Sciatic nerve (tissue), 2 donors: ENCODE measurements around the gene COX7A1. TPM values are rescaled to one million over a fixed set of nuclear protein-coding genes. Genes with fewer than 3 reads are reported as not detected.

Source experiments
- ATAC-seq: fragments of 200-7000 bp; cut with Tn5 transposase; one replicate; pipeline ENCODE4 v1.9.1; 2020; ENCODE audit warnings: mild to moderate bottlenecking, moderate library complexity
- DNase-seq: peaks from one replicate; pipeline ENCODE4 v3.0.0-alpha.2; 2020; ENCODE audit warnings: low spot score
- intact Hi-C: fragments of 100-400 bp; cut with DNase I; formaldehyde crosslinking; loops from one replicate; pipeline ENCODE4 v1.14.2; 2022
- total RNA-seq: library from RNA; stranded (reverse); fragmentation: NEBNext Ultra II Directional; extraction: Animal tissue kit (Norgen Biotek cat#: 25700); gene quantifications from one replicate; pipeline ENCODE4 v1.2.1, GENCODE V29; 2021
- donor health status: DM: no; HTN: no; CAD: no.
- donor health status: DM: no; HTN: no; CAD: no.

The COX7A1 gene
- total RNA-seq, 1 donor from 2014 or later = 71.6 TPM

DNA sequence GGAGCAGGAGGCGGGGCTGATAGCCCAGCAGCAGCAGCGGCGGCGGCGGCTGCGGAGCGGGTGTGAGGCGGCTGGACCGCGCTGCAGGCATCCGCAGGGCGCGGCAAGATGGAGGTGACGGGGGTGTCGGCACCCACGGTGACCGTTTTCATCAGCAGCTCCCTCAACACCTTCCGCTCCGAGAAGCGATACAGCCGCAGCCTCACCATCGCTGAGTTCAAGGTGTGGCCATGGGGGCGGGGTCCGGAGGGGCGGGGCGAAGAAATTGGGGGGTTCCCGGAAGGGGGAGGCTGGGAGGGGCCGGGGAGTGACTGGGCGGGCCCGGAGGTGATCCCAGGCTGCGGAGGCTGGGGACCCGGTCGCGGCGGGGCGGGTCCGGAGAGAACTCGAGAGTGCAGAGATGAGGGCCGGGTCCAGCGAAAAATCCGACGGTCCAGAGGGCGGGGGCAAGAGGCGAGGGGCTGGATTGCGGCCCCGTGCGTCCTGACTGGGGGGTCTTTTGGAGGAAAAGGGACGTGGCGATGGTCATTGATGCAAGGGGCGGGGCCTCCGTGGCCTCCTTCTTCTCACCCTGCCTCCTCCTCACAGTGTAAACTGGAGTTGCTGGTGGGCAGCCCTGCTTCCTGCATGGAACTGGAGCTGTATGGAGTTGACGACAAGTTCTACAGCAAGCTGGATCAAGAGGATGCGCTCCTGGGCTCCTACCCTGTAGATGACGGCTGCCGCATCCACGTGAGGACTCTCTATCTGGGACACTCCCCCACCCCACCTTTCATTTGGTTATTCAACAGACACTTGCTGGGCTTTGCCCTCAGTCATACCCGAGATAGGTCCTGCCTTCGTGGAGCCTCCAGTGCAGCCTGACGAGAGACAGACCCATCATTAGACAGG is 36.5 kb downstream of the COX7A1 start, which contains the start of gene TBCB:
TSS of gene TBCB (plus strand) at position 16 of the 891 bp plus-strand sequence. CDS start at position 109, 93 bp downstream.
- peak; percentile 92 for DNase-seq

DNA sequence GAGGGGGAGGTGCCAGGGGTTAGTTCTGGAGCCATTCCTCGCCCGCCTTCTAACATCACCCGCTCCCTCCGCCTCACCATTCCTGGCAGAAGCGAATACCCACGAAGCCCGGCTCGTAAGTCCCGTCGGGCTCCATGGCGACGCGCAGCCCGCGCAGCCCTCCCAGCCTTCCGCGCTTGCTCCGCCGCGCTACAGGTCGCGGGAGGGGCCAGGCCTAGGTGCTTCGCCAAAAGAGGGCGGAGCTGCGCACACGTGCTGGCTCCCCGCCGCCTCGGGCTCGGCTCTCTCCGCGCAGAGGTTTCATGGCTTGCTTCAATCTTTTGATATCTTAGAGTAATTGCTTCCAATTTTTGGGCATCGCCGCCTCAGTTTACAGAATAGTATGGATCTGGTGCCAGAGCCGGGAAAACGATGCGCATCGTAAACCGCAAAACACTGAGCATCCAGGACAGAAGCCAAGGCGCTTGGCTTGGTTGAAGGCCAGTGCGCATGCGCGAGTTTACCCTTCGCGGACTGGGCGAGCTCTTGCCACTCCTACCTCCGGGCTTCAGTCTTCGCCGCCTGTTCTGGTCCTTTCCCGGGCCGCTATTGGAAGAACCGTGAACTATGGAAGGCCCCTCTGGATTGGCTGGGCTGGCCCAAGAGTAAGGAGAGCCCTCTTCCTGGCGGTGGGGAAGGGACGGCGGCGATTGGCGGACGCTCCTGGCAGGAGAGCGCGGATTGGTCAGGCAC is 37.4 kb downstream of the COX7A1 start, which contains the start of gene POLR2I:
TSS of gene POLR2I (minus strand) at position 155 of the 732 bp plus-strand sequence. CDS start at position 136, 19 bp downstream.
- DNase-seq (peak; percentile 99), ATAC-seq (peak; percentile 98)
- intact Hi-C loops = loop anchor here (10.0 kb wide), 1 partner anchor 50 kb away; no protein-coding TSS in a partner anchor

More for the DNA sequence above, 36.5 kb downstream of the COX7A1 start, which contains the start of gene TBCB:
- ATAC-seq = peak; percentile 42
- intact Hi-C loops = loop anchor here (10.0 kb wide), 1 partner anchor 51 kb away; no protein-coding TSS in a partner anchor

DNA sequence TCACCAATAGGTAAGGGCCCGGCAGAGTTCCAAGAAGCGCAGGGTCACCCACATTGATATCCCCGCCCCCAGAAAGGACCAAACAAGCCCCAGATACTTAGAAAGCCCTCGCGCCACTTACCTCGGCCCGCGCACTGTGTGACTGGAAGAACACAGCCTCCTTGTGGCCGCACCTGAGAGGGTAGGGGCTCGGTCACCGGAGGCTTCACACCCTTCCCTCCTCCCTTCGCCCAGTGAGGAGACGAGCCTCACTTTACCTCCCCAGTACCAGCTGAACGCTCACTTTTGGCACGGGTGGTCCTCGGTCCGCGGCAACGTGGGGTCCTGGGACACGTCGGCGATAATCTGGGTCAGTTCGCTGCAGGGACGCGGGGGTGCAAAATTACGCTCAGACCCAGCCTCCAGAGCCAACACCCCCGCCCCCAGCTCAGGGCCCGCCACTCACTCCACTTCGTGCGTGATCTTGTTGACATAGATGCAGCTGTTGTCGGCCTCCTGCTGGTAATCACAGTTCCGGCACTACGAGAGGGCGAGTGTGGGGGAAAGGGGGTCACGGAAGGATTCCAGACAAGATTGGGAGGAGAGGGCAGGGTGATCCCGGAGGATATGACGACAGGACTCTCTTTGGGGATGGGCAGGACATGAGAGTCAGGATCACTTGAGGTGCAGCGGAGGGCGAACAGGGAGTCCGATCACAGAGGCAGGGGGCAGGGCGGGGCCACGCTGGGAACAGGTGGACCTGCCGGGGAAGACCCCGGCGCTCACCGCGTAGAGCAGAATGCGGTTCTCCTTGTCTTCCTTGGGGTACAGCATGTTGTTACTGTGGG is 38.1 kb downstream of the COX7A1 start:
- peak; percentile 1 for ATAC-seq
- peak; percentile 71 for DNase-seq

DNA sequence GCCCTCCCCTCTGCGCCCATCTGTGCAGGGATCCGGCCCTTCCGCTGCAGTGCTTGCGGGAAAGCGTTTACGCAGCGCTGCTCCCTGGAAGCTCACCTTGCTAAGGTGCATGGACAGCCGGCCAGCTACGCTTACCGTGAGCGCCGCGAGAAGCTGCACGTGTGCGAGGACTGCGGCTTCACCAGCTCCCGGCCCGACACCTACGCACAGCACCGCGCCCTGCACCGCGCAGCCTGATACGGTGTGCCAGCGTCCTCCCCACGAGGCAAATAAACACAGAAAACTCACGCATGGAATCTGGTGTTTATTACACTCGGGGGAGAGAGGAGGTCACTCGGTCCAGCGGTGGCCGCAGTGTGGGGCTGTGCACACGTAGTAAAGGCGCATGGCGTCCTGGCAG is 38.8 kb downstream of the COX7A1 start:
- ATAC-seq (no peak), DNase-seq (no peak)
- intact Hi-C loops = loop anchor here (10.0 kb wide), 1 partner anchor 49 kb away; no protein-coding TSS in a partner anchor

More for the DNA sequence above, 38.1 kb downstream of the COX7A1 start:
- intact Hi-C loops = loop anchor here (10.0 kb wide), 1 partner anchor 49 kb away; no protein-coding TSS in a partner anchor

DNA sequence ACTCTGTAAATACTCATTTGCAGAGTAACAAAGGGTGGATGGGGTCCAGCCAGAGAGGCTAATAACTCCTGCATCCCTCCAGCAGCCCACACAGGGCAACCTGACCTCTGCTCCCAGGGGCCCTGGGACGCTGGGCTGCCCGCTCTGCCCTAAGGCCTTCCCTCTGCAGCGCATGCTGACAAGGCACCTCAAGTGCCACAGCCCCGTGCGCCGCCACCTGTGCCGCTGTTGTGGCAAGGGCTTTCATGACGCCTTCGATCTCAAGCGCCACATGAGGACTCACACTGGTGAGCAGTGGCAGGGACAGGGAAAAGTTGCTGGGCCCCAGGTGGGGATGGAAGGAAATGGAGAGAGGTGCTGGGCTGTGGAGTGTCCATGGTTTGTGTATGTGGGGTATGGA is 39.6 kb downstream of the COX7A1 start:
- intact Hi-C loops = loop anchor here (10.0 kb wide), 1 partner anchor 48 kb away; no protein-coding TSS in a partner anchor
- DNase-seq = no peak
- no peak for ATAC-seq

DNA sequence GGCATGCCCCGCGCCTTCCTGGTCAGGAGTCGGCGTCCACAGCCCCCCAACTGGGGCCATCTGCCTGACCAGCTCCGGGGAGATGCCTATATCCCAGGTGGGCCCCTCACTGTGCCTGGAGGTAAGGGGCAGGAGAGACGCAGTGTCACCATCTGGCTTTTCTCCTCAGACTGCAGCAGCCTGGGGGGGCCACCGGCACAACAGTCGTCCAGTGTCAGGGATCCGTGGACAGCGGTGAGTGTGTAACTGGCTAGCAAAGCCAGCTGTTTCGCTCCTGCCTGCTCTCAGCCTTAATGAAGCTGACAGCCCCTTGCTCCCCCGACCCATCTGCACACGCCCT is 41.1 kb downstream of the COX7A1 start:
- DNase-seq = no peak
- ATAC-seq = no peak
- intact Hi-C loops = loop anchor here (10.0 kb wide), 1 partner anchor 46 kb away; no protein-coding TSS in a partner anchor

DNA sequence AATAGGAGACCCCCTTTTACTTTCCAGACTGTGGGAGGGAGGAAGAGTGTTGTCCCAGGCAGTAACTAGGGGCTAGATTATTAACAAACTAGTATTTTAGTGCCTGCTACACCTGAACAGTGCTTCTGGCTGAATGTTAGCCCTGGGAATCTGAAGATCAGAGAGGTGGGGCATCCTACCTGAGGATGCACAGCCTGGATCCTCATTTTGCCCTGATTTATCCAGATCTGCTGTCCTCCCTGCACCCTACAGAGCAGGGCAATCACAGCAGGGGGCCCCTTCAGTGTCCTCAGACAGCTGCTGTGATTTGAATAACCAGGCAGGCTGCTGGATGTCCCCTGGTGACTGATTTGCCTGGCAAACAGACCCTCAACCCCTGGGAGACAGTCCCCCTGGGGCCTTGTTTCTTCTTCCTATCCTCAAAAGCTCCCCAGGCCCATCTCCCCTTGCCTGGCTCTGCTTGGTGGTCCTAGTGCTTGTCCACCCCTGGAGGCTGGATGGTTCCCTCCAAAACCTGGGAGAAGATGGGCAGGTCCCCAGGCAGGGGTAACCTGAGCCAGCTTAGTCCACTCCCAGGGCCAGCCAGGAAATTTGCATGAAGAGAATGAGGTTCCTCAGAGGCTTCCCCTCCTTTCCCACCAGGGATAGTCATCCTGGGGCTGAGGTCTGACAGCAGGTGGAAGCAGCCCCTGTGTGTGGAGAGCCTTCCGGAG is 41.6 kb downstream of the COX7A1 start, which contains the start of gene OVOL3:
TSS of gene OVOL3 (plus strand) at position 657 of the 713 bp plus-strand sequence. CDS start 60 bp downstream, outside the sequence.
- intact Hi-C loops = loop anchor here (10.0 kb wide), 1 partner anchor 46 kb away; no protein-coding TSS in a partner anchor
- DNase-seq = no peak
- ATAC-seq = no peak

DNA sequence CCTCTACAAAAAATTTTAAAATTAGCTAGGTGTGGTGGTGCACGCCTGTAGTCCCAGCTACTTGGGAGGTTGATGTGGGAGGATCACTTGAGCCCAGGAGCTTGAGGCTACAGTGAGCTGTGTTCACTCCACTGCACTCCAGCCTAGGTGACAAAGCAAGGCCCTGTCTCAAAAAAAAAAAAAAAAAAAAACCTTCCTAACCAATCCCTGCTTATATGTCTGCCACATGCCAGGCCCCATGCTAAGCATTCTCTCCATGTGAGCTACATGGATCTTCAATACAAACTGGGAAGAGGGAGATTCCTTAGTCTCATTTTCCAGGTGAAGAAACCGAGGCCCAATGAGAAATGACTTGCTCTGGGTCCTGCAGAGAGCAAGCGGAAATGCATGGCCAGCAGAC is 43.6 kb downstream of the COX7A1 start:
- intact Hi-C loops = no loop called here
- no peak for ATAC-seq
- DNase-seq = no peak

DNA sequence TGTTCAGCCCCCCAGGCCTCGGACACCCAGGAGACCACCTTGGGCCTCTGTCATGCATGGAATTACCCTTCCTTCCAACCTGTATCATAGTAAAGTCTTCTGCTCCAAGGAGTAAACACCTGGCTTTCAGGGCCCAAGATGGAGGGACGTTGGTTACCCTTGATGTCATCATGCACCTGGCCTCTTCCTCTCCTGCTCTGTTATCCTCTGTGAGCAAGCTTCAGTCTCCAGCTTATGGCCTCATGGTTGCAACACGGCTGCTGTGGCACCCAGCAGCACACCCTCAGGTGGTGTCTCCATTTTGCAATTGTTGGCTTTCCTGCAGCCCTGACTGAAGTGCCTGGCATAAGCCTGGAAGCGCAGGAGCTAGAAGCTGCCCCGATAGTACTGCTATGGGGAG is 45.3 kb downstream of the COX7A1 start:
- intact Hi-C loops = no loop called here
- no peak for ATAC-seq

DNA sequence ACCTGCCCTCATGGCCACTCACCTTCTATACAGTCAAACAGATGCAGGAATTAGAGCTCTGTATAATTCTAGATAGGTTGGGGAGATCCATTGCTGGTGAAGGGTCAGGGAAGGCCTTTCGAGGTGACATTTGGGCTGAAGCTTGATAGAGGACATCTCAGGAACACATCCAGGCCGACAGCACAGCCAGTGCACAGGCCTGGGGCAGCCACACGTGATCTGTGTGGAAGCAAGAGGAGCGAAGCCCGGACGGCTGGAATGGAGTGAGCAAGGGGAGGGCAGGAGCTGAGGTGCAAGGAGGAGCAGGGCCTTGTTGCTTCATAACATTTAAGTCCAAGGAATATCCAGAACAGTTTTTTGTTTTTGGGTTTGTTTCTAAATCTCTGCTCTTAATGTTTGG is 45.8 kb downstream of the COX7A1 start:
- DNase-seq (no peak), ATAC-seq (no peak)
- intact Hi-C loops = no loop called here

More for the DNA sequence above, 45.3 kb downstream of the COX7A1 start:
- no peak for DNase-seq

DNA sequence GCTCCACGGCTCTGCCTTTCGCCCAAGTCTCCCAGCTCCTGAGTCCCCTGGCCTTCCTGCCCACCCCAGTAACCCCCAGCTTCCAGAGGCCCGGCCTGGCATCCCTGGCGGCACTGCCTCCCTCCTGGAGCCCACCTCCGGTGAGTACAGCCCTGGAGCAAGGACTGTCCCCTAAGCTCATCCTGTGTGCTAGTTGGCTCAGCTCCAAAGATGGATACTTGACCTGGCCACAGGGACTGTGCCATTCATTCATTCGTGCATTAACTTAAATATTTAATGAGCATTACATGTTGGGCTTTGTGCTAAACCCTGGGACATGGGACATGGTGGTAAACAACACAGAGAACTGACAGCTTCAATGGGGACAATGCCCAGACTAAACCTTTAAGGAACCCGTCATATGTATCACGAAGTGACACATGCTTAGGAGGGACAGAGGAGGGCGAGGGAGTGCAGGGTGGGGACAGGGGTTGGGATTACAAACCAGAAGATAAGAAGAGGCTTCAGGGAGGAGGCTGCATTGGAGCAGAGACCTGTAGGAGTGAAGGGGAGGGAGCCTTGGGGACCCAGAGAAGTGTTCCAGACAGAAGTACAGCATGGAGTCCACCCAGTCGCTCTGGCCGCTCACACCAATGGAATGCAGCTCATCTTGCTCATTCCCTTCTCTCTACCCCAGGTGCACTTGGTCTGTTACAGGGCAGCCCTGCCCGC is 48.2 kb downstream of the COX7A1 start:
- ATAC-seq = no peak
- no peak for DNase-seq
- intact Hi-C loops = no loop called here

DNA sequence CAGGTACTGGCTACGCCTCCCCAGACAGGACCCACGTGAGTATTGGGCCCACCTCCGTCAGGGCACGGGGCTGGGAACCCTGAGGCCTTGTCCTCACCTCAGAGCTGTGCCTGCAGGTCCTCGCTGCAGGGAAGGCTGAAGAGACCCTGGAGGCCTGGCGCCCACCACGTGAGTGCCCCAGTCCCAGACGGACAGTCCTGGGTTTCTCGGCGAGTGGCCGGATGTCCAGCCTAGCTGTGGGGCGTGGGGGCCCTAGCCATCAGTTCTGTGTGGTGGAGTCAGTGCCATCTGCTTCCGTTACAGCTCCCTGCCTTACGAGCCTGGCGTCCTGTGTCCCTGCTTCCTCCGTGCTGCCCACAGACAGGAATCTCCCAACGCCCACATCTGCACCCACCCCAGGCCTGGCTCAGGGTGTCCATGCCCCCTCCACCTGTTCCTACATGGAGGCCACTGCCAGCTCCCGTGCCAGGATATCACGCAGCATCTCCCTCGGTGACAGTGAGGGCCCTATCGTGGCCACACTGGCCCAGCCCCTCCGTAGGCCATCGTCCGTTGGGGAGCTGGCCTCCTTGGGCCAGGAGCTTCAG is 49.1 kb downstream of the COX7A1 start:
- no peak for DNase-seq
- intact Hi-C loops = no loop called here

DNA sequence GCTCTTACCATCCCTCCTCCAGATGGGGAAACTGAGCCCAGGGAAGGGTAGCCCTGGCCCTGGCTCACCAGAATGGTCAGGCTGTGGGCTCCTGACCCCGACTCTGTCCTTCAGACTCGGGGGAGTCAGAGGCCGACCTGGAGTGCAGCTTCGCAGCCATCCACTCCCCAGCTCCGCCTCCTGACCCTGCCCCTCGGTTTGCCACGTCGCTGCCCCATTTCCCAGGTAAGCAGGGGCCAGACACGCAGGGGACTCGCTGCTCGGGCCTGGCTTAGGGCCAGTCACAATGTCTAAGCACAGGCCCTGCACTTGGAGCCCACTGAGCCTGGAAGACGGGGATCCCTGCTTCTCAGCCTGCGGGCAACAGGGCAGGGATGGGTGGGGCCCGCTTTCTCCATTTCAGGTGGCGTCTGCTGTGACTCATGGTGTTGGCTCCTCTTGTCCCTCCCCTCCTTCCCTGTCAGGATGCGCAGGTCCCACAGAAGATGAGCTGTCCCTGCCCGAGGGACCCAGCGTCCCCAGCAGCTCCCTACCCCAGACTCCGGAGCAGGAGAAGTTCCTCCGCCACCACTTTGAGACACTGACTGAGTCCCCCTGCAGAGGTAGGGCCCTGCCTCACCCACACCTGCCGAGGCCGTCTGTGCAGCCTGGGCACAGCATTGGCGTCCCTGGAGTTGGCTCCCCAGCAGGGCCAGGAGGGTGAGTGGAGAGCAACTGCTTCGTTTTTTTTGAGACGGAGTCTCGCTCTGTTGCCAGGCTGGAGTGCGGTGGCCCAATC is 50.5 kb downstream of the COX7A1 start:
- DNase-seq (no peak), ATAC-seq (no peak)
- intact Hi-C loops = no loop called here

More for the DNA sequence above, 49.1 kb downstream of the COX7A1 start:
- no peak for ATAC-seq
